H1 (cell line): Measurements from ENCODE around the gene FANCF. TPM values are rescaled to one million over a fixed set of nuclear protein-coding genes. Genes with fewer than 3 reads are reported as not detected.

Experiments
- polyA plus RNA-seq, 7 experiments: library from polyadenylated mRNA; depleted of rRNA in 3 of 7; stranded (reverse) in 5 of 7; unstranded in 2 of 7; fragments of >200 nt in 5 of 7; fragments of 200-250 nt in 2 of 7; gene quantifications; 1 replicate in 5 of 7; 2 replicates in 1 of 7; 4 replicates in 1 of 7; pipeline versions ENCODE4 v1.2.1 to v1.2.3, GENCODE V29; 2011 to 2013; ENCODE audit warnings: missing spikeins in 2 of 7, mixed read lengths in 2 of 7
- total RNA-seq: library from RNA; stranded (reverse); fragmentation: NEBNext Ultra II Directional; extraction: Animal tissue kit (Norgen Biotek cat#: 25700); gene quantifications from 2 replicates; pipeline ENCODE4 v1.2.1, GENCODE V29; 2021
- TF ChIP-seq, protein P1 (sequence below), 3 experiments: IDR thresholded peaks; 1 replicate in 2 of 3; 2 replicates in 1 of 3; pipeline versions ENCODE4 v1.5.1 to v1.6.1; 2011; ENCODE audit warnings: low read length in 3 of 3, mild to moderate bottlenecking in 3 of 3, inconsistent platforms in 2 of 3, low read depth in 1 of 3, moderate library complexity in 1 of 3; ENCODE audit not compliant: insufficient read depth in 1 of 3; ENCODE audit errors: control extremely low read depth in 1 of 3

FANCF gene
- total and polyA plus RNA-seq, 2 of the 8 experiments (the other 6 are each of a cell fraction or from before 2014, with no cell fraction given) = 10.0 to 29.4 TPM

DNA sequence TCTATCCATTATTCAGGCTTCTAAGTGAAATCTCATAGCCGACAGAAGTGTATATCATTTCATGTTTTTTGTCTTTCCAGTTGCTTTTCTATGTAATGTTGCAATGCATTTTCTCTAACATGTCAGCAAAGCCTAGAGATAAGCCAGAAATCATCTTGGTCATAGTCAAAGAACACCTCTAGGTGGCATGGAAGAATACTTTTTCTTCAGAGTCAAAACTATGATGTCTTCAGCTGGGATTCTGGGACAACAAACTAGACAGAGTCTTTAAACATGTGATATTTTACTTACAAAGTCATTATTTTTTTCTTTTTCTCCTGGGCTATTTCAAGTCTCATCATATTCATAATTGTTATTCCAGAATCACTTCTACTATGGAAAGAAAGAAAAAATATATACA is 45.2 kb upstream of the FANCF start (continued):
- TF ChIP-seq, protein P1, sequence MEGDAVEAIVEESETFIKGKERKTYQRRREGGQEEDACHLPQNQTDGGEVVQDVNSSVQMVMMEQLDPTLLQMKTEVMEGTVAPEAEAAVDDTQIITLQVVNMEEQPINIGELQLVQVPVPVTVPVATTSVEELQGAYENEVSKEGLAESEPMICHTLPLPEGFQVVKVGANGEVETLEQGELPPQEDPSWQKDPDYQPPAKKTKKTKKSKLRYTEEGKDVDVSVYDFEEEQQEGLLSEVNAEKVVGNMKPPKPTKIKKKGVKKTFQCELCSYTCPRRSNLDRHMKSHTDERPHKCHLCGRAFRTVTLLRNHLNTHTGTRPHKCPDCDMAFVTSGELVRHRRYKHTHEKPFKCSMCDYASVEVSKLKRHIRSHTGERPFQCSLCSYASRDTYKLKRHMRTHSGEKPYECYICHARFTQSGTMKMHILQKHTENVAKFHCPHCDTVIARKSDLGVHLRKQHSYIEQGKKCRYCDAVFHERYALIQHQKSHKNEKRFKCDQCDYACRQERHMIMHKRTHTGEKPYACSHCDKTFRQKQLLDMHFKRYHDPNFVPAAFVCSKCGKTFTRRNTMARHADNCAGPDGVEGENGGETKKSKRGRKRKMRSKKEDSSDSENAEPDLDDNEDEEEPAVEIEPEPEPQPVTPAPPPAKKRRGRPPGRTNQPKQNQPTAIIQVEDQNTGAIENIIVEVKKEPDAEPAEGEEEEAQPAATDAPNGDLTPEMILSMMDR (IDR thresholded peaks at IDR 0.05; ENCODE audit: control extremely low read depth in 1 of 3, insufficient read depth in 1 of 3, low read depth in 1 of 3, low read length in 3 of 3) = peak in 2 of 3 experiments; percentile 13 to 41; a peak in 2 of 4 replicates
